GOT3 (cell line): ENCODE data around the gene ACOX3.
A peak's percentile ranks its signal among the peaks of the same experiment; 100 is the strongest.
"Not testable (repeated sequence)": the region's sequence is repeated elsewhere in the genome, so short reads cannot be mapped to it uniquely, and the experiment has no call there.

Experiments
- DNase-seq: peaks from one replicate; lab custom pipeline; 2025; ENCODE audit warnings: mixed read lengths; lab: John Stamatoyannopoulos, UW

Gene ACOX3

DNA sequence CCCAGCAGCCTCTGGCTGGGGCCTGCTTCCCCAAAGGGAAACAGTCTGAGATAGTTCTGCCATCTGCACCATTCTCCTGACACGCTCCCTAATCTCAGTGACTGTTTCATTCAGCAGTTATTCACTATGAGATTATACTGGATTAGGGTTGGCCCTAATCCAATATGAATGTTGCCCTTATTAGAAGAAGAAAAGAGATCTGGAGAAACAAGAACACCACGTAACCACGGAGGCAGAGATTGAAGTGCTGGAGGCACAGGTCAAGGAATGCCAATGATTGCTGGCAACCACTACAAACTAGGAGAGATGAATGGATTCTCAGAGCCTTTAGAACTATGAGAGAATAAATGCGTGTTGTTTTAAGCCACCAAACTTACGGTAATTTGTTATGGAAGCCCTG is 7.4 kb downstream of the ACOX3 start:
- no peak for DNase-seq

DNA sequence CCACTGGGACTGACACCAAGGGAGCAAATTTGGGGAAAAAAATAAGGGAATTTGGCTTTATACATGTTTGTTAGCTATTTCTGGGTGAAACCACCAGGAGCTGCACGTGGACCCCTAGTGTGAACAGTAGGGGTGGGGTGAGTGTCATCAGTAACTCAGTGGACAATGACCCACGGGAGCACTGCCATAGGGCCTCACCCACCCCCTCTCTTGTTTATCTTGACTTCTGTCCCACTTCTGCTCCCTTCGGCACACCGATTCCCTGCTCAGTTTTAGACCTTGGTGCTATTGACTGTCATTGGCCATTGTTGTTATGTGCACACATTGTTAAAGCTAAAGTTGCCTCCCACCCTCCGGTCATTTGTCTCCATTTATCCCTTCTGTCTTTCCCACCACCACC is 9.0 kb downstream of the ACOX3 start:
- no peak for DNase-seq

DNA sequence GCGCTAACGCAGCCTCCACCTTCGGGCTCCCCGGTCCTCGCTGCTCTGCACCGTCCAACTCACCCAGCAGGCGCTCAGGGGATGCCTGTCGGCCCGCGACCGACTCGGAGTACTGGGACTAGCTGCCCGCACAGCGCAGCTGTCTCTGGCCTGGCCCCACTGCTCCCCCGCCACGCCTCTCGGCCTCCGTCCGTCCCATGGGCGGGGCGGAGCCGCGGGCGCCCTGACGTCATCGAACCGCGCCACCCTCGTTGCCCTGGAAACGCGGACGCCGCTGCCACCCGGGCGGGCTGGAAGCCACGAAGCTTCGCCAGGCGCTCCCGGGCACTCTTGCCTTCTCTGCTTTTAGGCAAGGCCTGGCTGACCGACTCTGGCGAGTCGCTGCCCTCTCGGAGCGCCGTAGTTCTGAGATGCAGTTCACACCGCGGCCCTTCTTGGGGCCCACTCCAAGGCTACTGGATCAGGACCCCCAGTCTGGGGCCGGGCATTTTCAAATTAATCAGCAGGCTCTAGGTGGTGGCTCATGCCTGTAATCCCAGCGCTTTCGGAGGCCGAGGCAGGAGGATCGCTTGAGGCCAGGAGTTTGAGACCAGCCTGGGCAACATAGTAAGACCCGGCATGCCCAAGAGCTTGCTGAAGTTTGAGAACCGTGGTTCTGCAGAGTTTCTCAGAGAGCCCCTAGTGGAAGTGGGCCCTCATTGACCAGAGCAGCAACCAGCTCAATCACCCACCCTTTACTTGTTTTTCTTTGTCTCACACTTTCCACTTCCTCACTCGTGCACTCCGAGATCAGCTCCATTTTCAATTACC is 12.0 kb downstream of the ACOX3 start:
- peak; percentile 72 for DNase-seq

DNA sequence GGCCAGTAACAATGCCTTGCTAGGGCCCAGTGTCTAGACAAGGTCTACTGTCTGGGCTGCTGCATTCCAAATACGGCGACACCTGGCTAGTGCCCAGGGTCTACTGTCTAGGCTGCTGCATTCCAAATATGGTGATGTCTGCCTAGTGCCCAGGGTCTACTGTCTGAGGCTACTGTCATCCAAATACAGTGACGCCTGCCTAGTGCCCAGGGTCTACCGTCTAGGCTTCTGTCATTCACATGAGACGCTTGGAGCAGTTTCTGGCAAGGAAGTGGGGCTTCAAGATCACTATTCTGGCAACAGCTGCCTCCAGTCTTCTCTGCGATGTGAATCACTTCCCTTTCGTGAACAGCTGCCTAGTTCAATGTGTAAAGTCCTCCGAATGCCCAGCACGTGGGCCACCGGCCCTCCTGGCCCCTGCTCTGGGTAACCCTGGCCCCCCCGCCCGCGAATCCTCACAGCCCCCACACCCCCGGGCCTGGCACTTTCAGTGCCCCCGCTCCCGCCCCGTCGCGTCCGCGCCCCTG is 12.7 kb downstream of the ACOX3 start:
- no peak for DNase-seq

DNA sequence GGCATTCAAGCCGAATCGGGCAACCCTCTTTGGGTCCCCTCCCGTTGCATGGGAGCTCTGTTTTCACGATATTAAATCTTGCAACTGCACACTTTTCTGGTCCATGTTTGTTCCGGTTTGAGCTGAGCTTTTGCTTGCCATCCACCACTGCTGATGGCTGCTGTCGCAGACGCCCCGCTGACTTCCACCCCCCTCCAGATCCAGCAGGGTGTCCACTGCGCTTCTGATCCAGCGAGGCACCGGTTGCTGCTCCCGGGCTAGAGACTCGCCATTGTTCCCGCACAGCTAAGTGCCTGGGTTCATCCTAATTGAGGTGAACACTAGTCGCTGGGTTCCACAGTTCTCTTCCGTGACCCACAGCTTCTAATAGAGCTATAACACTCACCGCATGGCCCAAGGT is 13.3 kb downstream of the ACOX3 start:
- no peak for DNase-seq

DNA sequence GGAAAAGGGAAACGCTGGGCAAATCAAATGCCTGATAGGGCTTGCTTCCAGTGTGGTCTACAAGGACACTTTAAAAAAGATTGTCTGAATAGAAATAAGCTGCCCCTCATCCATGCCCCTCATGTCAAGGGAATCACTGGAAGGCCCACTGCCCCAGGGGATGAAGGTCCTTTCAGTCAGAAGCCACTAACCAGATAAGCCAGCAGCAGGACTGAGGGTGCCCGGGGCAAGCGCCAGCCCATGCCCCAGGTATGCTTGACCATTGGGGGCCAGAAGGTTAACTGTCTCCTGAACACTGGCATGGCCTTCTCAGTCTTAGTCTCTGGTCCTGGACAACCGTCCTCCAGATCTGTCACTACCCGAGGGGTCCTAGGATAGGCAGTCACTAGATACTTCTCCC is 17.7 kb downstream of the ACOX3 start:
- no peak for DNase-seq

DNA sequence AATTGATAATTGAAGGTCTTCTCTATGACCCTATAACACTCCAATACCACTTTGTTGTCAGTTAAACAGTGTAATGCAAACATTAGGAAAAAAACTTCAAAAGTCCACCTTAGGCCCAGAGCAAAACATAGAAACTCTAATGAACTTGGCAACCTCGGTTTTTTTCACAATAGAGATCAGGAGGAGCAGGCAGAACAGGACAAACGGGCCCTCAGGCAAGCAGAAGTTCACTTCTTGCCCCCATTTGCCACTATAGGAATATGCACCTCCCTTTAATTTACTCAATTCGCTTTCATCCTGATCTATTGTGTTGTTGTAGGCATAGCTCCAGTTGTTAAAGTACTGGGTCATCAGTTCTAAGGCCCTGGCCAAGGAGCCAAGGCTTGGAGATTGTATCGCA is 18.2 kb downstream of the ACOX3 start:
- DNase-seq = no peak

DNA sequence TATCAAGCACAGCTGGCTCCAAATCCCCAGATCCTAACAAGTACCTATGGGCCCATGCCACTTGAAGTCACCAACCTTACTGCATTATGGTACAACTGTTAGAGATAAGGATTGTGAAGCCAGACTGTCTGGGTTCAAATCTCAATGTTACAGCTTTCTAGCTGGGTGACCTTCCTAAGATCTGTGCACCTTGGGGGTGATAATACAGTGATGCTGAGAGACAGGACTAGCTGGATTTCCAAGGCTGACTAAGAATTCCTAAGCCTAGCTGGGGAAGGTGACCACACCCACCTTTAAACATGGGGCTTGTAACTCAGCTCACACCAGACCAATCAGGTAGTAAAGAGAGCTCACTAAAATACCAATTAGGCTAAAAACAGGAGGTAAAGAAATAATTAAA is 20.4 kb downstream of the ACOX3 start:
- not testable (repeated sequence) for DNase-seq

DNA sequence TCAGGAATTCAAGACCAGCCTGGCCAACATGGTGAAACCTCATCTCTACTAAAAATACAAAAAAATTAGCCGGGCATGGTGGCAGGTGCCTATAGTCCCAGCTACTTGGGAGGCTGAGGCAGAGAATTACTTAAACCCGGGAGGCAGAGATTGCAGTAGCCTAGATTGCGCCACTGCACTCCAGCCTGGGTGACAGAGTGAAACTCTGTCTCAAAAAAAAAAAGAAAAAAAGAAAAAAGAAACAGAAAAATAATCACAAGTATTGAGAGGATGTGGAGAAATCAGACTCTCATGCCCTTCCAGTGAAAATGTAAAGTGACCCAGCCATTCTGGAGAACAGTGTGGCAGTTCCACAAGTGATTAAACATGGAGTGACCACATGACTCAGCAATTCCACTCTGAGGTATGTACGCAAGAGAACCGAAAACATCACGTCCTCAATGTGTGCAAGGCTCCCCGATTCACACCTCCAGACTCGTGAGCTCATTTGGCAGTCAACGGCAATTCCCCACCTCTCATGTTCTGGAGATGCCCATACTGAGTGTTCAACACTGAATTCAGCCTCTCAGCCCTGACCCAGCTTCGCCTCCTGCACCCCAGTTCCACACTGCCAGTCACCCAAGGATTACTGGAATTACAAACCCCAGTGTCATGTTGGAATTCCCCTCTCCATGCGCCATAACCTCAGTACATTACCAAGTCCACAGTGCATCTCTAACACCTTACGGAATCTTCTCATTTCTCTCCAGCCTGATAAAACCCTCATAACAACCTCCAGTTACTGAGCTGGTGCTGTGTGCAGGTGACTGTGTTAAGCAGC is 21.1 kb downstream of the ACOX3 start:
- no peak for DNase-seq

DNA sequence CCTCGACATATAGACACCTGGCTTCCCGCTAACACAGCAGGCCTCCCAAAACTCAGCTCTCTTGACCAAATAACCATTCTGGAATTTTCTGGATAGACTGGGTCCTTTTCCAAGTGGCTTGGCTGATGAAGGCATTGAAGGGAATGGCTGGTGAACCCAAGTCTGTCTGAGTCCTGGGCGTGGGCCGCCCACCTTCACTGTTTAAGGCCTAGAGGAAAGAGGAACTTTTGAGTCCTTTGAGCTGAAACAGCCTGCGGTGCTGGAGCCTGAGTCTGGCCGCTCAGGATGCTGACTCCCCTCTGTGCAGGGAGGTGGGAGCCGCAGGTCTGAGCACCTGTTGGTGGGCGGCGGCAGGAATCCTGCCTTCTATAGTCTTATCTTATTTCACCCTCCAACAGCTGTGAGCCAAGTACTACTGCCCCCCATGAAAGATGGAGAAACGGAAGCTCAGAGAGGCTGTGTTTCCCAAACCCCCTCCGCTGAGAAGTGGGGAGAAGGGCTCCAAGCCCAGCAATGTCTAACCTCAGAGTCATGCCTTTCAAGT is 23.4 kb downstream of the ACOX3 start:
- DNase-seq = no peak

DNA sequence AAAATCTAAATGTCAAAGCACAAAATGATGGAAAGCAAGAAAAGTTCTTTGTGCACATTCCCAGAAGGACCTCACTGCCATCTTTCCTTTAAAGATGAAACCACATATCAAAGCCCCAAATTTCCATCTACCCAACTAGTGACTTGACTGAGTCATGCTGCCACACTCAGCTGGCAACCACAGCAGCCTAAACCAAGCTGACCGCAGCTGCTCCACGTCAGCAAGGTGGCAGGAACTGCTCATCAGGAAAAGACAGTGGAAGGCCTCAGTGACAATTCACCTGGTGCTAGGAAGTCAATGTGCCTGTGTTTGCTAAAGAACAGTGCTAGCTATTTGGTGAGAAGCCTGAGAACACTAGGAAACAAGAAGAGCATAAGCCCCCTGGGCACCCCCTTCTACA is 26.1 kb downstream of the ACOX3 start:
- no peak for DNase-seq

DNA sequence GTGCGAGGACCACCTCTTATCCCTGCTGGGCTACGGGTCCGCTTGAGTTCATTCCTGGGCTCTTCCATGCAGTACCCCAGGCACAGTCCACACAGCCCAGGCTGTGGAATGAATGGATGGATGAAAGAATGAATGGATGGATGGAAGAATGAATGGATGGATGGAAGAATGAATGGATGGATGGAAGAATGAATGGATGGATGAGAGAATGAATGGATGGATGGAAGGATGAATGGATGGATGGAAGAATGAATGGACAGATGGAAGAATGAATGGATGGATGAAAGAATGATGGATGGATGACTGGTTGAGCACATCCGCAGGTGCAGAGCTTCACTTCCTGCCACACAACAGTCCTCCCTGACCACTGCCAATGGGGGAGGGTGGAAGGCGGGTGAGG is 28.2 kb downstream of the ACOX3 start:
- no peak for DNase-seq

DNA sequence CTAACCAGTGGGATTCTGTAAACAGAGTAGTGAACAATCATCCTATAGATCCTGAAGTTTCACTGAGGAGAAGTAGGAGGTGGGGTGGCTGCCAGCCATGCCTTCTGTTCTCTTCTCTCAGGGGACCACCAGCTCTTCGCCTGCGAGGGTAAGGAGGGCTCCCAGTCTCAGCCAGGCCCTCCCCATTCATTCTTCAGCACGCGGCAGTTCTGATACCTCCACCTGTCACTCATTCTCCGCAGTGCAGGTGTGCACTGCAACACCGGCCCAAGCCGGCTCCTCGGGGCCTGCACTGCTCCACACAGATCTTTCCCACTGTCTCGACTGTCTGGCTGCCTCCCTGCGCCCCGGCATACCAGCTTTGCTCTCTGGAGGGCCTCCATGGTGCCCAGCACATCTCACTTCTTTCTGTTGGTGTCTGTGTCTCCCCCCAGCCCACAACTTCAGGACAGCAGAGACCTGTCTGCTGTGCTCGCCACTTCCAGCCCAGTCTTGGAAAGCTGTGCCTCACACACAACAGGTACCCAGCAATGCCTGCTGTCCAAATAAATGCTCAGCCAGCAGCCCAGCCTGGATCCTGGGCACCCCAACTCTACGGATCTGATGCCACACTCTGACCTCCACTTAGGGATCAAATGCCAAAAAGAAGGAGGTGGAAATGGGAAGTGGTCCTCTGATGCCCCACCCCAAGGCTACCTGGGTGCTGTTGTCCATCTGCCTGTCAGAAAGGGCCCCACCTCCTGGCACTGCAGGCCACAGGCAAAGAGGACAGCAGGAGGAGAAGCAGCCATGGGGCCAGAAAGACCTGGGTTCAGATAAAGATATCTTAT is 29.0 kb downstream of the ACOX3 start:
- DNase-seq = no peak

DNA sequence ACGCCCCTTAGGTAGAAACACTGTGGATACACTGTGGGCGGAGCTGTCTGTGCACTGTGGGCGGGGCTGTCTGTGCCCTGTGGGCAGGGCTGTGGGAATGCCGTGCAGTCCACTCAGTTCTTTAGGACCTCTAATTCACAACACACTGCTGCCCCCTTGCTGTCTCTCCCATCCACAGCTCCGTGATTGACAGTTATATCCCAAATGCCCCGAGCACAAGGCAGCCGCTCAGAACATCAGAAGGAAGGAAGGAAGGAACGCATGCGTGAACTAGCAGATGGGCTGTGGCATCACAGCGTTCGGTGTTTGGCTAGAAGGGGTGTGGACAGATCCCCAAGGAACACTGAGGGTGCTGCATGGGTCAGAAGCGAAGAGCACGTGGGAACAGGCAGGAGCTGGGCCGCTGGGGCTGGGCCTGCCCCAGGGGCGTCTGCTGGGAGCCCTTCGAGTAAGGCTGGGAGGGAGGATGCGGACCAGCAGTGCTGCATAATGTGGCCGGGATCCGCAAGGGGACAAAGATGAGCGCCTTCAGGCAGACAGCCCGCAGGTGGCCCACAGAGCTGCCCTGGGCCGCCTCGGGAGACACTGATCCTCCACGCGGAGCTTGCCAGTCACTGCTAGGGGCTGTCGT is 29.8 kb downstream of the ACOX3 start:
- DNase-seq = no peak

DNA sequence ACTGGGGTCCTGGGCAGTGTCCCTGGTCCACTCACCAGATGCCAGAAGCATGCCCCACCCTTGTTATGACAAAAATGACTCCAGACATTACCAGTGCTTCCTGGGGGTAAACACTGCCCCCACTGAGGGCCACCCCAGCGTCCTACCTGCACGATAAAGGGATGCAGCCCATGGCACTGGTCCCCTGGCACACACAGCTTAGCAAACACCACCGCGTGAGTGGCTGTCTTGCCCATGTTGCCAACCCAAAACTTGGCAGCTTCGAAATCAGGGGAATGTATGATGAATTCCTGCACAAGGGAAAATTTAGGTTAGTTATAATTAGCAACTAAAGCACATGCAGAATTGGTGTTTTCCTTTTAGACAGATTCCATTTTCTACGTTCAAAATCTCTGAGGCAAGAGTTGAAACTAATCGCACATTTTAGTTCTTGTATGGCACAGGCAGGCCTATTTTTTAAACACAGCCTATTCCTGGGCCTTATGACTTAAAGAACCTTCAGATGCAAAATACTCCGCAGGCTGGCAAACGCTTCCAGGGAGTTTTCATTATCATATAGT is 30.4 kb downstream of the ACOX3 start:
- DNase-seq = no peak

DNA sequence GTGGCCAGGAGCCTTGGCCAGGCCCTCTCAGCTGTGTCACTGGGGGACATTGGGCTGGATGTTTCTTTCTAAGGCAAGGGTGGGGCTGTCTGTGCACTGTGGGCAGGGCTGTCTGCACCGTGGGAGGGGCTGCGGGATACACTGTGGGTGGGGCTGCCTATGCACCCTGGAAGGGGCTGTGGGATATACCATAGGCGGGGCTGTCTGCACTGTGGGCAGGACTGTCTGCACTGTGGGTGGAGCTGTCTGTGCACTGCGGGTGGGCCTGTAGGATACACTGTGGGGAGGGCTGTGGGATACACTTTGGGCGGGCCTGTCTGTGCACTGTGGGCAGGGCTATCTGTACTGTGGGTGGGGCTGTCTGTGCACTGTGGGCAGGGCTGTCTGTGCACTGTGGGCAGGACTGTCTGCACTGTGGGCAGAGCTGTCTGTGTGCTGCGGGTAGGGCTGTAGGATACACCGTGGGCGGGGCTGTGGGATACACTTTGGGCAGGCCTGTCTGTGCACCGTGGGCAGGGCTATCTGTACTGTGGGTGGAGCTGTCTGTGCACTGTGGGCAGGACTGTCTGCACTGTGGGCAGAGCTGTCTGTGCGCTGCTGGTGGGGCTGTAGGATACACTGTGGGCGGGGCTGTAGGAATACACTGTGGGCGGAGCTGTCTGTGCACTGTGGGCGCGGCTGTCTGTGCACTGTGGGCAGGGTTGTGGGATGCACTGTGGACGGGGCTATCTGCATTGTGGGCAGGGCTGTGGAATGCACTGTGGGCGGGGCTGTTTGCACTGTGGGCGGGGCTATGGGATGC is 31.1 kb downstream of the ACOX3 start:
- no peak for DNase-seq

DNA sequence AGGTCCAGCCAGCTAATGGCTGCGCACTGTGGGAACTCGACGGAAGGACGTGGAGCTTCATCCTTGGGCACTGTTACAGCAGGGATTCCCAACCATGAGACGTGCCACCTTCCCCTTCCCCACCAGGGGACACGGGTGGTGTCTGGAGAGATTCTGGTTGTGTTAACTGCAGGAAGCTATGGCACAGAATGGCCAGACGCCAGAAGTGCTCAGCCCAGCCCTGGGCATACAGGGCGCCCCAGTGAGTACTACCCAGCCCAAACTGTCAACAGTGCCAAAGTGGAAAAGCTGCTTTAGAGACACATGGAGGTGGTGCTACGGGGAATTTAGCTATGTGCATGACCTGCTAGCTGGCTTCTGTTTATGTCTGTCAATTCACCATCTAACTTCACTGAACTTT is 32.8 kb downstream of the ACOX3 start:
- DNase-seq = no peak

DNA sequence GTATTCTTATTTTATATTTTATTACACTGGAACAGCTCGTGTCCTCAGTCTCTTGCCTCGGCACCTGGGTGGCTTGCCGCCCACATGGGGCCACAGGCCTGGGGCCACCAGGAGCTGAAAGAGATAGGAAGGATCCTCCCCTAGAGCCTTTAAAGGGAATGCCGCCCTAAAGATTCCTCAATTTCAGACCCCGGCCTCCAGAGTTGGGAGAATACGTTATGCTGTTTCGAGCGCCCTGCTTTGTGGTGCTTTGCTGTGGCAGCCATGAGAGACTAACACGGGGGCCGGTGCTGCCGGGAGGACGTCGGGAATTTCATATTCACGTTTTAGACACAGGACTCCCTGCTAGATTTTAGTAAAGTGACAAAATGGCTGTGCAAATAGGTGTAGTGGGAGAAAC is 33.2 kb downstream of the ACOX3 start:
- DNase-seq = no peak

DNA sequence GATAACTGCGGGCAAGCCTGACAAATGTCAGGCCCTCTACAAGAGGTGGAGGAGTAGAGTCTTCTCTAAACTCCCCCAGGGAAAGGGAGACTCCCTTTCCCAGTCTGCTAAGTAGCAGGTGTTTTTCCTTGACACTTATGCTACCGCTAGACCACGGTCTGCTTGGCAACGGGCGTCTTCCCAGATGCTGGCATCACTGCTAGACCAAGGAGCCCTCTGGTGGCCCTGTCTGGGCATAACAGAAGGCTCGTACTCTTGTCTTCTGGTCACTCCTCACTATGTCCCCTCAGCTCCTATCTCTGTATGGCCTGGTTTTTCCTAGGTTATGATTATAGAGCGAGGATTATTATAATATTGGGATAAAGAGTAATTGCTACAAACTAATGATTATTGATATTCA is 33.6 kb downstream of the ACOX3 start:
- DNase-seq = not testable (repeated sequence)

DNA sequence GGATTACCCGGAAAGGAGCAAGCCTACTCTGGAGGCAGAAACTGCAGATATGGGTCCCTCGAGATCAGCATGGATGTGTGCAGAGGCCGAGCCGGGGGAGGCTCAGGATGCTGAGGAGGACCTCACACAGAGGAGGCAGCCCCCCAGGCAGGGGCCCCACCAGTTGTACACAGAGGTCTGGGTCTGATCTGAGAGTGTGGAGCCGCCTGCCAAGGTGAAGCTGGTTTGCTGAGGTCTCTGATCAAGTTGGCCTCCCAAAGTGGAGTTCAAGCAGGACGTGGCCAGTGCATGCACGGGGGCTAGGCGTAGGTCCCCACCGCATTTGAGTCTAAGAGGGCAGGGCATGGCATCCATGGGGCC is 35.0 kb downstream of the ACOX3 start:
- DNase-seq = no peak
